ENCODE measurements around the gene KCNQ1.

Gene KCNQ1

DNA sequence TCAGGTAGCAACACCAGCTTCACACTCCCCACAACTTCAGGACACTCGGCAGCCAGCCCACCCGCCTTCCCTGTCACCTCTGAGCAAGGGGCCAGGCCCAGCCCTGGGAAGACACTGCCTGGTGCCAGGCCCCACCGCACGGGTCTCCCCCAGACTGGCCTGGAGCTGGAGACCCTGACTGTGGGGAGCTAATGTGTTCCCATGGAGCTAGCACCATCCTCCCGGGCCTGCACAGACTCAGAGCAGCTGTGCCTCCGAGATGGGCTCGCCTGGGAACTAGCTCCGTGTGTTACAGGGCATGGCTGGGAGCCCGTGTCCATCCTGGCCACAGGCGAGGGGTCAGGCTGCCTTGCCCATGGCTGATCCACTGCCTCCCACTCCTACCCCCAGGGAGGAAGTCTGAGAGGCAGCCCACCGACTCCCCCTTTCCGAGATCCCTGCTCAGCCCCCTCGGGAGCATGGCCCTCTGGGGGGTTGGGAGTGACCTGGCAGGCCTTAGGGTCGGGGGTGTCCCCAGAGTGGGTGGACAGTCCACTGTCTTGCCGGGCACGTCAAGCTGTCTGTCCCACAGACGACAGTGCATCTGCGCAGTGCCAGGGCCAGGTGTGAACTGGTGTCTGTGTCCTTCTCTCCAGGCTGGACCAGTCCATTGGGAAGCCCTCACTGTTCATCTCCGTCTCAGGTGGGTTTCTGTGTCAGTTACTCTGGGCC is 331.7 kb downstream of the KCNQ1 start:
- DNase-seq = no peak

DNA sequence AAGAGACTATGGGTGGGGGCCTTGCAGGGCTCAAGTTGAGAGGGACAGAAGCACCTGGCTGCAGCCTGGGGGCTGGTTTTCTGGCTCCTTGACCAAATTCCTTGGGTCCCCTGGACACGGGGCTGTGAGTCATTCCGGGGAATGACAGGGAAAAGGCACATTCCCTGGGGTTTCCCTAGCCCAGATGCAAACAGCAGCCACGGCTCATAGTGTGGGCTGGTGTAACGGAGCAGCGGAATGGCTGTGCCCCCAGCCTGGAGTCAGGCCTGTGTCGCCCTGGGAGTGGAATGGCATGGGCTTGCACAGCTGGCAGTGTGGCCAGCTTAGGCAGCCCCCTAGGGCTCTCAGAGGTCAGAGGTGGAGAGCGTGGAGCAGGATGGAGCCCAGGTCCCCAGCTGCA is 332.6 kb downstream of the KCNQ1 start:
- DNase-seq = no peak

DNA sequence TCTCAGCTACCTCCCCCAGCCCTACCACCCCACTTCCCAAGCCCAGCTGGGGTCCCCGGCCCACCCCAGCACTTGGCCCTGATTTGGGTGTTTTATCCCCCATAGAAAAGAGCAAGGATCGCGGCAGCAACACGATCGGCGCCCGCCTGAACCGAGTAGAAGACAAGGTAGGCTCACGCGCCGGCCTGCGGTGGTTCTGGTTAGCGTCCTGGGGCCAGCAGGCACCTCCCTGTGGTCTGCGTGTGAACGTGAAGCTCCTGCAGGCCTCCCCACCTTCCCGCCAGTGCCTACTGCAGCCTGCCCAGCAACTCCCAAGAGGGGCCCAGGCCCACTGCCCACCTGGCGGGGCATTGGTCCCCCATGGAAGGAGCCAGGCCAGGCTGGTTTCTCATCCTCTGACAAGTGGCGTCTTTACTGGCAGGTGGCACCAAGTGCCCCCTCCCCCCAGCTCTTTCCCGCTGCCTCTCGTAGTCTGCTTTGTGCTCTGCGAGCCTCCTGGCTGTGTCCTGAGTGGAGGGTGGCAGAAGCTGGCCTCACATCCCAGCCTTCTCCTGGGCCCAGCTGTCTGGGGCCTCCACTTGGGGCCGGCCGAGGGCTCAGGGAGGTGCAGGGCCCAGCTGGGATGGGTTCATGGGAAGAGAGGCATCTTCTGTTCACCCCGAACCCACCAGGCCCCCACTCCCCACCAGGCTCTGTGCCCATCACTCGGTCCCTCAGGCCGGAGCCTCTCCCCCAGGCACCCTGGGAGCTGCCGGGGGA is 333.2 kb downstream of the KCNQ1 start:
- DNase-seq = no peak

DNA sequence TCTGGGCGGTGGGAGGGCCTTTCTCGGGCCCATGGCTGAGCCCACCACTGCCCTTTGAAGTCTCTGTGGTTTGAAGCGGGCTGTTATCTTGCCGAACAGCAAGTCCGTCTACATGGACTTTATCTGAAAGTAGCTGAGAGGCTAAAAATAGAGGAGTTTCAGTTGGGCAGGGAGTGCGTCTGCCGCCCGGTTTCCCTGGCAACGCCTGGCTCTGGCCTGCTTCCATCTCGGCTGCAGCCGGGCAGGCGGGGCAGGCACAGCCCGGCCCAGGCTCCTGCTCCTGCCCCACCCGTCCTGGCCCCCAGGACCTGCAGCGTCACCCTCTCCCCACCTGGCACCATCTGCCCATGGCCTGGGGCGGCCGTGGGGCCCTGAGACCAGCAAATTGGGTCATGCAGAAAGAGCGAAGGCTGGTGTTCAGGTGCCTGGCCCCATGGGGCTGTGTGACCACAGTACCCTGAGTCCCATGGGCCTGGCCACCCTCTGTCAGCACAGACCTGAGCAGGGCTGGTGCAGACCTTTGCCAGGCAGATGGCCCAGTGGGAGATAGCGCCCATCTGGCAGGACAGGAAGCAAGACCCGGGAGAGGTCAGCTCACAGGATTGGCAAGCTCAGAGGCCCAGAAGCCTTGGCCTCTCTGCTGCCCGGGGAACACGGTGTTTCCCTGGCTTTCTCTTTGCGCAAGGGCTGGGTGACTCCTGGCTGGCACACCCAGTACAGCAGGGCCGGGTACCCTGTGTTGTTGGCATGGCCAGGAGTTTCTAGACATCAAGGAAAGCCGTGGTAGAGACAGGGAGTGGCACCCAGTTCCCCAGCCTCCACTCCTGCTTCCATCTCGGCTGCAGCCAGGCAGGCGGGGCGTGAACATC is 334.1 kb downstream of the KCNQ1 start:
- no peak for DNase-seq

DNA sequence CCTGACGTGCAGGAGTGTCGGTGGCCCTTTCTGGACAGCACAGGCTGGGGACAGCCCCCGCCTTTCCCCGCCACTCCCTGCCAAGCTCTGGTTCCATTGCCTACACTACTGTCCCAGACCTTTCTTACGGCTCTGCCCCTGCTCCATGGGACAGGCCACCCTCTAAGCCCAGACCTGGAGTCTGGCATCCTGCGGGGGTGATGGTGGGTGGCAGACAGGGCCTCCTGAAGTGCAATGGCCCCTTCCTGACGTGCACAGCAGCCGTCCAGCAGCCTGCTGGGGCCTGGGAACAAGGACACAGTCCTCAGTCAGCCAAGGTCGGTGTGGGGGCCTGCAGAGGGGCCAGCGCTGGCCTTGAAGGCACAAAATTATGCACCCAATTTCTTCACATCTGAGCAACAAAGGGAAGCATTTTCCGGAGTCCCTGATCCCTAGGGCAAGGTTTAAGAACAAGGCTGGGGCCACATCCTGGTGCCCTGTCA is 334.7 kb downstream of the KCNQ1 start:
- no peak for DNase-seq

DNA sequence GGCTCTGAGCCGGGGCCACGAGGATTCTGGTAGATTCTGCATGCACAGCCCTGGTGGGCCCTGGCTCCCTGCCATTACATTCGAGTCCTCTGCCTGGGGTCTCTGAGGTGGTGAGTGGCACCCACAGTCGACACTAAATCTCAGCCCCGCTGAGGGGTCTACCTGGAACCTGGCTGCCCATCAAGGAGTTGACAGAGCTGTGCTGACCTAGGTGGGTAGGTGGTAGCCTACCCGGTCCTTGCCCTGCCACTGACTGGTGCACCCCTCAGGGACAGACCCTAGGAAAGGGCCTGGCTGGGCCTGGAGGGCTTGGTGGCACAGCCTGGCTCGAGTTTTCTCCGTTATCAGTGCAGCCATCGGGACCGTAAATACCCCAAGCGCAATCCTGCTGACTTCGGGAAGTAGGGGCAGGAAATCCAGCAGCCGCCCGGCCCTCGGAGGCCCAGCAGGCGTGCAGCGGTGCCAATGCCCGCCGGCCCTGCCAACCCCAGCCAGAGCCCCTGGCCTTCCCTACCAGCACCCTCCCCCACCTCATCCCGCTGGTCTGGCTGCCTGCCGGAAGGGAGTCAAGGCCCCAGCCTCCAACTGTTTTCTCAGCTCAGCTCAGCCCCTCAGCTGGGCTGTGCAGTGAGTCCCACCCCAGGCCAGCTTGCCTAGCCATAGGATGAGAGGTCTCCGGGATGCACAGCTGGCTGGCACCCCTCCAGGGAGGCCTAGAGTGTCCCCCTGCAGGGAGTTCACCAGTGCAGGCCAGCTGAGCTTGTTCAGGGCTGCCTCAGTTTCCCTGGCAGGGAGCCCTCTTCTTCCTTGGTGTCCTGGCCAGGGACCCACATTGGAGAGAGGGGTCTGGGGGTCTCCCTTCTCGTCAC is 335.4 kb downstream of the KCNQ1 start:
- no peak for DNase-seq

DNA sequence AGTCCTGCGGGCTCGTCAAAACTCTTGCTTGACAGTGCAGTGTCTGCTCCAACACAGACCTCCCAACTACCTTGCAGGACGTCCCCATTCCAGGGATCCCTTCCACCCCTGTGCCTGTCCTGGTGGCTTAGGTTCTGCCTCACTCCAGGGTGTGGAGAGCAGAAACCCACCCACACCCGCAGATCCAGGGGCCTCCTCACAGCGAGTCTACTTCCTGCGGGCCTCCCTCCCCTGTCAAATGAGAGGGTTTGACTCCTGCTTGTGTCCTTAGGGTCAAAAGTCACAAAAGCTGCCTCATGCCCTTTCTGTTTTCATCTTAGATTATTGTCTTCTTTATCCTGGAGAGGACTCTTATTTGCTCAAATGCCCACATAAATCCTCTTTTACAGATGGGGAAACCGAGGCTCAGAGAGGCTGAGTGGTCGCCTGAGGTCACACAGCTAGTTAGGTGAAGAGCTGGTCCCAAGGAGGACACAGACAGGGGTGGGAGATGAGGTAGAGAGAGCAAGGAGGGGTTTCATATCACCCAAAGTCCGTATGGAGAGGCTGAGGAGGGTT is 336.1 kb downstream of the KCNQ1 start:
- no peak for DNase-seq

DNA sequence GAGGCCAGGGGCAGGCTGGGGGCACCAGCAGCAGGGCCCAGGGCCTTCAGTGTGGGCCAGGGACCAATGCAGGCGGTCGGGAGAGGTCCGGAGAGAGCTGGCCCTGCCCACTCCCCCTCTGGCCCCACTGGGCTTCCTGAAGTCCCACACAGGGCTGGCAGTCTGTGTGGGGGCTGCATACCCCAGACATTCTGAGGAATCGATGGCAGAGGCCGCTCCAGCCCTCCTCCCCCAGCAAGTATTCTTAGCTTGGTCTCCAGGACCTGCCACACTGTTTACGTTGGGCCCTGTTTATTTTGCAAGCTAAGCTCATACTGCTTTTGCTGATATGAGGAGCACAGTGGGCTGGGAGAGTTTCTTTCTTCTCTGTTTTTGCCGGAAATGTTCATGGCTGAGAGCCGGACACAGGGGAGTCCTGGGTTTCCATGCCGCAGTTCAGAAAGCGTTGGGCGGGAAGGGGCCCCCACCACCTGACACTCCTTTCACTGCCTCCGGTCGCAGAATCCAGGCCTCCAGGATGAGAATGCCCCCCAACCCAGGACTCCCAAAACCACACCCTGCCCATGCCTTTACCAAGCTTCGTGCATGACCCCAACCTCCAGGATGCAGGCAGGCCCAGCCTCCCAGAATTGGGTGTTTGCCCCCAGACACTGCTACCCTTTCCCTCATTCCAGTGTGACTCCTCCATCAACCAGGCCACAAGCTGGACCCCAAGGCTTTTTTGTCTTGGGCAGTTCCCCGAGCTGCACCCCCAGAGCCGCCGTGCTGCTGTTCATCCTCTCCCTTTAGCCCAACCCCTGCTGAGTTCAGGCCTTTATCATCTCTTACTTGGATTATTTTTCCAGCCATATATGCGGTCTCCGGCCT is 336.8 kb downstream of the KCNQ1 start:
- DNase-seq = no peak

DNA sequence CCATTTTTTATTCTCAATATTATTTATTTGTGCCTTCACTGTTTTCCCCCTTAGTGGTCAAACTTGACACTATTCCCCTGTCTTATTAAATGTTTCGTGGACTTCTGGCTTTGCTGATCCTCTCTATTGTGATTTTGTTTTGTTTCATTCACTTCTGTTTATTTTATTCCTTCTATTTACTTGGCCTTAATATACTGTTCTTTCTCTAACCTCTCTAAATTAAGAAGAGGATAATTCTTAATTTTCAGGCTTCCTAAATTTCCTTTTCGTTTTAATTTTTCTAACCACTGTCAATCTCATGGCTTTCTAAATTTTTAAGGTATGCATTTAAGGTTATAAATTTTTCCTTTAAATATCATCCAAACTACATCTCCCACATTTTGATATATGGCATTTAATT is 338.0 kb downstream of the KCNQ1 start:
- no peak for DNase-seq

DNA sequence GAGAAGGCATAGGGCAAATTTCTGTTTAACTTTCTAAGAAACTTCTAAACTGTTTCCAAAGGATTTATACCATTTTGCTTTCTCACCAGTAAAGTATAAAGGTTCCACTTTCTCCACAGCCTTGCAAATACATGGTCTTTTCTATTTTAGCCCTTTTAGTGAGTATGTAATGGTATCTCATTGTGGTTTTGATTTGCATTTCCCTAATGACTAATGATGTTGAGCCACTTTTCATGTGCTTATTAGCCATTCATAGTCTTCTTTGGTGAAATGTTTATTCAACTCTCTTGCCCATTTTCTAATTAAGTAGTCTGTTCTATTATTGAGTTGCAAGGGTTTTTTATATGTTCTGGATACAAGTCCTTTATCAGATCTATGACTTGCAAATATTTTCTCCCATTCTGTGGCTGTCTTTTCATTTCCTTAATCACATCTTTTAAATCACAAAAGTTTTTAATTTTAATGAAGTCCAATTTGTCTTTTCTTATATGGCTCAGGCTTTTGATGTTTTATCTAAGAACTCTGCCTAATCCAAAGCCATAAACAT is 338.8 kb downstream of the KCNQ1 start:
- DNase-seq = peak; percentile 45 to 68

DNA sequence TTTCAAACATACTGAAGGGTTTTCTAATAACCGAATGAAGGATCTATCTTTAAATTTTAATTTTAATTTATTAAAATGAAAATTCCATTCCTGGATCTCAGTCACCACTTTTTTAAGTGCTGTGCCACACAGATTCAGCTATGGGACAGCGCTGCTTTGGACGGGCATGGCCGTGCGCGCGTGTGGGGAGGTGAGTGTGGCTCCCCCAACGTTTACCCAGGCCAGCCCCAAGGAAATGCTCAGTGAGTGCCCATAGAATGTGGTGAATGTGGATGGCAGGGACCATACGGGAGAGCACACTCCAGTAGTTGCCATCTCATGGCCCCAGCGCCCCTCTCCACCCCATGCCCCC is 343.0 kb downstream of the KCNQ1 start:
- DNase-seq = no peak

DNA sequence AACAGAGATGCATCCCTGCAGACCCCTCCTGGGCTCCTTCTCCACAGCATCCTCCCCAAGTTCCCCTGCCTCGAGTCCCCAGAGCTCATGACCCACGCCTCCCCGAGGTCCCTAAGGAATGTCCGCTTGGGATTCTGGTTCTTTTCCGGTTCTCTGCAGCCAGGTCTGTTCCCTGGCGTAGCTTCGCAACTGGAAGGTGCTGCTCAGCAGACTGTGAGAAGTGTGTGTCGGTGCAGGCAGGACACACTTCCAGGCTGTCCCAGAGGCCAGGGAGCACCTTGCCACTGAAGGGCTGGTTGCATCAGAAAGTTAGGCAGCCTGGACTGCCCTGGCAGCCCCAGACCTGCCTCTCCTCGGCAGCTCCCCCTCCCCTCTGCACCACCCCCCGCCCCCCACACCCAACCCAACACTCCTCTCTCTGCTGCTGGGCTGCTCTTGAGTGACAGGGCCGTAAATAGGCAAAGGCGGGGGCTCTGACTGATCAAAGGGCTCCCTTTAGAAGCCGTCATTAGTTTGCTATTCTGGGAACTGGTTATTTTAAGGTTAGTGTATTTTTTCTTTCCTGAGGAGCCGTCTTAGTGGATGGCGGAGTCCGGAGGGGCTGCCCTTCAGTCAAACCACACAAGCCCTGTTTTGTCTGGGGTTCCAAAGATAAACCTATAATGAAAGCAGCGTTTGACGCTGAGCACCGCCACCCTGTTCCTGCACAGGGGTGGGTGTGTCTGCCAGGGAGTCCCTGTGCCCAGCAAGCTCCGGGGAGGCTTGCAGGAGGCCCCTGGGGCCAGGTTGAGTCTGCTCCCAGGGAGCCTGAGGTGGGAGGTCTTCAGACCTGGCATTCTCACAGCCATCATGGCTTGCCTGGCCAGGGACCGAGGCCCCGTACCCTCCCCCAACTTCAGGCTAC is 343.6 kb downstream of the KCNQ1 start:
- DNase-seq = no peak

DNA sequence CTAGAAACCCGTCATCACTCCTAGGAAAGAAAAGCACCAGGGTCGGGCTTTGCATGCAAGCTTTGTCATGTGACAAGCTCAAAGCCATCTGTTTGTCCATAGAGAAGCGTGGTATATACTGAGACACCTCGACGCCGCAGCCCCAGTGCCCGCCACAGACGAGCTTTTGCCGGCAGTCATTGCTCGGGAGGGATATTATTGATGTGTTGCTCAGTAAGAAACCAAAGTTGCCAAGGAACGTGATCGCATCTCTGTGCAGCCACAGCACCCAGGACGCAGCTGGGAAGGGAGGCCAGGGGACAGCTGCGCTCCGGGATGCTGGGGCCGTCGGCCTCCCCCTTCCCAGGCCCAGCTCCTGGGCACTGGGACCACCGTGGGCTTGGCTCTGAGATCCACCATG is 344.5 kb downstream of the KCNQ1 start:
- DNase-seq = no peak

DNA sequence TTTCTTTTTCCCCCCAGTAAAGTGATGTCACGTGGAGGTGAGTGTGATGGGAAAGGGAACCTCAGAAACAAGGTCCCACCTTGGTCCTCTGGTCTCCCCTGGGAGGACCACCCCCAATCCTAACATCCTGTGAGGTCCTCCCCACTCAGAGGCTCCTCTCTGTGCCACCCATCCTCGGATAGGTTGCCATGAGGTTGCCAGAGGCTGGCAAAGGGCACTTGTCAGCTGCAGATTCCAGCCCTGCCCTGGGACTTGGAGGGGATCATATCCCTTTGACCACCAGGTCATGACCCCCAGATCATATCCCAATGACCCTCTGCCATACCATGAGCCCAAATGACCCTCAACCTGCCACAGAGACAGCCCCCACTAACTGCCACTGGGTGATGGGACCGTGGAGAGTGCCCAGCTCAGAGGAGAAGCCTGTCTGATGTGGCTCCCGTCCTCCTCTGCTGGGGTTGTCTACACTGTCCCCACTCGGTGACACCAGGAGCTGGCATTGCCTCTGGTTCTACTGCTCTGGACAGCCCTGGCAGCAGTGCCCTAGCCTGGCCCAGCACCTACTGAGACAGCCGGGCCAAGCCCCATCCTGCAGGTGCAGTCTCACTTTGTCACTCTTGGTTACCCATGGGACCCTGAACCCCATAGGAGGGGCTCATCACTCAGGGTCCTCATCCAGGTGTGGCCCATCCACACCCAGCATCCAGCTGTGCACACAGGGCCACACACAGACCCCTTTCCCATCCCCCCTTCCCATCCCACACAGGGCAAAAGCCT is 345.2 kb downstream of the KCNQ1 start:
- DNase-seq = no peak

DNA sequence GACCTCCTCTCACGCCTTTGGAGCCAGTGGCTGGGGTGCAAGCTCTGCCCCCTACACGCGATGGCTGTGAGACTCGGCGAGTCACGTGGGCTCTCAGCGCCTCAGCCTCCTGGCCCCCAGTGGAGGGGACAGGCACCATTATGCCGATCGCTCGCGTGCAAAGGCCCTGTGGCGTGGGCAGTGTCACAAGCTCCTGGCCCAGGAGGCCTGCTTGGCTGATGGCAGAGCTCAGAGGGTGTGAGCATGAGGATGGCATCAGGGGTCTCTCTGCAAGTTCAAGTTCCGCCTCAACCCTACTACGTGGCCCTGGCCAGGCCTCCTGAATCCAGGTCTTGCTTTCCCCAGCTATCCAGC is 345.7 kb downstream of the KCNQ1 start:
- DNase-seq = no peak

DNA sequence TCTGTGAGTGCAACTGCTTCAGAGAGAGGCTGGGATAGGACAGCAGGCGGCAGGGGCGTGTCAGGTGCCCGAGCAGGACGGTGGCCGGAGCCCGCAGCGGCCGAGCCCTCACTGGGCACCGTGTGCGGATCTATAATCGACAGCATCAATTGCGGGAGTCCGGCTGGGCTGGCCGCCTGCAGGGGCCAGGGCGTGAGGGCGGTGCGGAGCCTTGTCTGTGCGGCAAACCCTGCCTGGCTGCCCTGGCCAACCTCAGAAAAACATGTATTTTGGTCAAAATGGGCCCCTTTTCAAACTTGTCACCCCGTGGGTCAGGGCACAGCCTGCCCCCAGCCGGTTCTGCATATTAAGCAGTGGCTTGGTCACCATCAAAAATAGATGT is 346.3 kb downstream of the KCNQ1 start:
- no peak for DNase-seq

DNA sequence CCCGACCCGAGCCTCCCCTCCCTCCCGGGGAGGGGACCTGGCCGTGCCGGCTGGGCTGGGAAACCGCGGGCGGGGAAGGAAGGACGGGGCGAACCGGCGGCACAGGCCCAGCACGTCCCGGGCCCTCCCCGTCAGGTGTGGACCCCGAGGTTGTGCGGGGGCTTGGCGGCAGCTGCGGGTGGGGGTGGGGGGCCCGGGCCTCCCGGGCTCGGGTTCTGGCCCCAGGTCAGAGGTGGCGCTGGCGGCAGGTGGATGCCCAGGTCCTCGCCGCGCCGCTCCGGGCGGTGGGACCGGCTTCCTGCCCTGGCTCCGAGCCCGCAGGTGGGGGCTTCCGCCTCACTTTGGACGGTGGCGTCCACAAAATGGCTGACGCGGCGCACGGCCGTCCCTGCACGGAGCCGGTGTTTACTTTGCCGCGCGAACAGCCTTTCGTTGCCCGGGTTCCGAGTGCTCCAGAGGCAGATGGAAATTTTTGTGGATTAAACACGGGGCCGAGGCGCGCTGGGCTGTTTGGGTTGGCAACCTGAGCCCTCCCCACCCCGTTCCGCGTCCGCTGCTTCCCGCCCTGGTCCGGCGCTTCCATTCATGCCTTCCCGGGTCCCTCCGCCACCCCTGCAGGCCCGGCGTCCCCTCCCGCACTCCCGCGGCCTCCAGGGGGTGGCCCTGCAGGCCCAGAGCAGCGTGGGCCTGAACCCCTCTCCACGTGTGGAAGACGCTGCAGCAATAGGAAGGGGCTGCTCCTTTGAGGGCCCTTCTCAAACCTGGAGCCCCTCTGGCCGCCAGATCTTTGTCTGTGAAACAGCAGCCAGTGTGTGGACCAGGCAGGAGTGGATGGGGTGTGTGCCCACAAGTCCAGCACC is 346.9 kb downstream of the KCNQ1 start:
- no peak for DNase-seq

All from inflammatory macrophage treated with lipopolysaccharide for 1 hour (primary cell).